ENCODE measurements around the gene TEX14.
A peak's percentile ranks its signal among the peaks of the same experiment; 100 is the strongest.

The TEX14 gene

DNA sequence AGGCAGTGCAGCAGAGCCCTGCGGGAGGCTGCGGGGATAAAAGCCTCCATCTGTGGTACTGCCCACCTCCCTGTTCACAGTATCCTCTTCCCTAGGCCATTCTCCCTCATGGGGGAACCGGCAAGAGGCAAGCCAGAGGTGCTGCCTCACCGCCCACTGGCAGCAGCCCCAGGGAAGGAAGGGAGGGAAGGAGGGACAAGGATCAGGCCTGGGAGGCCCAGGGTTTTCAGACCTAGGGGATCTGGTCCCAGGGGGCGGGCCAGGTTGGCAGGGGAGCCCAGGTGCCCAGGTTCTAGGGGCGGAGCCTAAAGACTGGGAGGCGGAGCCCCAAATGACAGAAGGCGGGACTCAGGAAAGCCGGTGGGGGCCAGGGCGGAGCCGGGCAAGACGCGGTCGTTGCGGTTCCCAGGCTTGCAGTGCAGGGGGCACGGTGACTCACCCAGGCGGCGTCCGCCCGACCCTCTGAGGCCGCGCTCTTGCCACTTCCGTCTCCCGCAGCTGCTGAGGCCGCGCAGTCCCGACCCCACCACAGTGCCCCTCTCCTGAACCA is 174.4 kb downstream of the TEX14 start:
- DNase-seq, result no peak

DNA sequence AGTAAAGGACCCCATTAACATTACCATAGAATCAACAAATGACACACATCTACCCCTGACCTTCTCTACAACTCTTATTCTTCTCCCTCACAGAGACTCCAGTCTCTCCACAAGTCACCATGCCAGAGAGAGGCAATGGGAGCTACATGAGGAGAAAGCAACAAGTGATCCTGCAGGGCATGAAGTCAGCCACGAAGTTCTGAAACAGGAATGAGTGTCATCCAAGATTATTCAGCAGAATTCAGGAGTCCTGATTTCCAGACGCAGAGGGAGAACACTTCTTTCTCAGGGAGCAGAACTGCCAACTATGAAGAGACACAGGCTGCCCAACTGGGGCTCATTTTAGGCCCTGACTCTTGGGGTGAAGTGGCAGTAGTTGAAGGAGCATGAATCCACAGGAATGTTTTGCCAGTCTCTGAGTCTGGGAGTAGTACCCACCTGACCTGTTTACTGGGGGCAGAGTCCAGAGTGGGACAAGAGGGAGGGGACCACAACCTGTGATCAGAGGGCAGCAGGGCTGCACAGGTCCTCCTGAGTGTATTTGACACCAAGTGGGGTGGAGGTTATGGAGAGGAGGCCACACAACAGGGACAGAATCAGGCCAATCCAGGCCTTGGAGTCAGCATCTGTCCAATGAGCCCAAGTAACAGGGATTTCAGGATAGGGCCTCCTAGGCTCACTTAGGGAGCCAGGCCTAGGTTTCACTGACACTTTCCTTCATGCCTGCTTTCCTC is 175.0 kb downstream of the TEX14 start:
- no peak for DNase-seq

DNA sequence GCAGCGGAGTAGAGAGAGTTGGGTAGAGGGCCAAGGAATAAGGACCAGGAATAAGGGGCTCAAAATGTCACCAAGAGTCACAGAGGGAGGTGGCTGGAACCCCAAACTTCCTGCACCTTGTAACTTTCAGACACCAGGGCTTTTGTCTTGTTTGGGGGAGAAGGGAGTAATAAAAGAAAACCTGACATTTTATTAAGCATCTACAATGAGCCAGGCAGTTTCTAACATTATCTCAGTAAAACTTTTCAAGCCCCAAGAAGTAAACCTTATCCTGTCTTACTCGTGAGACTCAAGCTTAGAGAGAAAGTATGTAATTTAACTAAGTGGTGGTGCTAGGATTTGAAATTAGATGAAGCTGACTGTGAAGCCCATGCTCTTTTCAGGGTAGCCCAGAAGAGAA is 176.6 kb downstream of the TEX14 start:
- DNase-seq, result no peak

DNA sequence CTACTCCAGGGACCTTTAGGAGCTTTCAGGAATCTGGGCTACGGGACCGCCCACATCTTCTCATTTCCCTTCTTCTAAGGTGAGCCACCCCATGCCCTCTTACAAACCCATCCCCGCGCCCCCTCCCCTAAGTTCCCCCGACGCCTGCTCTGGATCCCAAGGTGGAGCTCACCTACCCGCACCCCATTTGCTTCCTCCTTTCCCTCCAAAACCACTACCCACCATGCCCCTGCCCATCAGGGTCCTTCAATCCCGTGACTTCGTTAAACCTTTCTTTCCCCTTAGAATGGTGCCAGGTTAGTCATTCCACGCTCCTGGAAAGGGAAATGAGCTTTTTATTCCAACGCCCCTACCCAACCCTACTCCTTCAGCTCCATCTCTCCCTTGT is 177.1 kb downstream of the TEX14 start:
- DNase-seq, result no peak

DNA sequence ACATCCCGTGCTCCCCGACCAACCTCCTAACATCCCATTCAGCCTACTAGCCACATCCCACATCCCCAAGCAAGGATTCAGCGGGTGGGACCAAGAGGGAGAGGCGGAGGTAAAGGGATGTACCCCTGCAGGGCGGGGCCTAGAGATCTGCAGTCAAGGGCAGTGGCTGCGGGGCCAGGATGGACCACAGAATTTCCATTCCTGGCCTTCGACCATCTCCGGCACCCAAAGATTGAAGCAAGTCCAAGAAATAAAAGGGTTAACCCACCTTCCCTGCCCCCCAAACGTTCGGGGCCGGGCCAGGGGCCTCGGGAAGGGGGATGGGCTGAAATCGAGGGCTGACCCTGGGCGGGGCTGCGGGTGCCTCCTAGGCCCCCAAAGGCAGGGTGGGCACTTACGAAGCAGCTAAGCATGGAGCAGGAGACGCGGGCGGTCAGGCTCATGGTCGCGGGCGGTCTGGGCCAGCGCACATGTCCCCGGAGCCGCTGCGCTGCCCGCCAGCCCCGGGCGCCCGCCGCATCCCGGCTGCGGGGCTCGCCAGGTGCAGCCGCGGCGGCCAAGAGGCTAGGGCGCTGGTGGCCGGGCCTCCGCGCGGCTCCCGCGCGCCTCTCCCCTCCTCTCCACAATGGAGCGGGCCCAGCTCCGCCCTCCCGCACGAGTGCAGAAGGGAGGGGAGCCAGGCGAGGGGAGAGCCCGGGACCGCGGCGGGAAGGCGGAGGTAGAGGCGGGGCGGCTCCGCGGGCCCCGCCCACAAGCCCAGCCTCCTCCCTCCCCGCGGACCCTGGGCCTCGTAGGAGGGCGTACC is 177.7 kb downstream of the TEX14 start, which contains the start of gene MTMR4:
MTMR4 (minus strand) TSS at position 674 of the 805 bp plus-strand sequence; CDS start at position 443, 231 bp downstream.
- DNase-seq, result peak; percentile 73

DNA sequence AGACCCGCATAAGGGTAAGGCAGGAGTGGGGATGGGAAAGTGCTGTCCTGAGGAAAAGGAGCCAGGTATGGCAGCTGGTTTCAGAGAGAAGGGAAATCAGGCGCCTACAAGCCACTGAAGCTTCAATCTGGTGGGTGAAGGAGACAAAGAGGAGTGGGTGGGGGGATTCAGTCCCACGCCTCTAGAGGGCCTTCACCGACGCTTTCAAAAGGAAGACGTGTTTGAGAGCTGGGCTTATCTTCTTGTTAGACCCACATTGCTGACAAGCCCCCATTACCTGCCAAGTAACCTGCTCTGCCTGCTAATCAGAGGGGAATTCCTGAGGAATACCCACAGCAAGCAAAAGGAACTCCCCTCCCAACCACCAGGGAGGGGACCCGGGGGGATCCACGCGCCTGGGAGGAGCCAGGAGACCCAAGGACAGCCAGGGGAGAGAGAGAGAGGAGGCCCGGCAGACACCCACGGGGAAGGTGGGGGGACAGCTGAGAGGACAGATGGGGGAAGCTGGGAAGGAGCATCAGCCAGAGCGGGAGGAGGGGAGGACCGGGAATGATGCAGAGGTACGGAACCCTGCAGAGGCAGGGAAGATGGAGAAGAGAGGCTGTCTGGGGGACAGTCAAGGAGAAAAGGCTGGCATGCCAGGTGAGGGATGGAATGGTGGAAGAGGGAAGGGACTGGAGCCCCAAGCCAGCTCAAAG is 178.4 kb downstream of the TEX14 start:
- DNase-seq, result no peak

DNA sequence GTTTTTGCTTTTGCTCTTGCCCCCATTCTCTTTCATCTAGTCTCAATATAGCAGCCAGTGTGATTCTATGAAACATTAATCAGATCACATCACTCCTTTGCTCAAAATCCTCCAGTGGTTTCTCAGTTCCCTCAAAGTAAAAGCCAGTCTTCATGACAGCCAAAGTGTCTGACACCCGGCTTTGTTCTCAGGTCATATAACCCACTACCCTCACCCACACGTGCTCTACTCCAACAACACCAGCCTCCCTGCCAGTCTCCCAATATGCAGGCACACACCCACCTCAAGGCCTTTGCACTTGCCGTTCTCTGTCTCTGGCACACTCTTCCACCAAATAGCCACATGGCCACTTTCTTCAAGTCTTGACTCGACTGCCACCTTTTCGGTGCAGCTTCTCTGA is 181.8 kb downstream of the TEX14 start:
- DNase-seq, result no peak

DNA sequence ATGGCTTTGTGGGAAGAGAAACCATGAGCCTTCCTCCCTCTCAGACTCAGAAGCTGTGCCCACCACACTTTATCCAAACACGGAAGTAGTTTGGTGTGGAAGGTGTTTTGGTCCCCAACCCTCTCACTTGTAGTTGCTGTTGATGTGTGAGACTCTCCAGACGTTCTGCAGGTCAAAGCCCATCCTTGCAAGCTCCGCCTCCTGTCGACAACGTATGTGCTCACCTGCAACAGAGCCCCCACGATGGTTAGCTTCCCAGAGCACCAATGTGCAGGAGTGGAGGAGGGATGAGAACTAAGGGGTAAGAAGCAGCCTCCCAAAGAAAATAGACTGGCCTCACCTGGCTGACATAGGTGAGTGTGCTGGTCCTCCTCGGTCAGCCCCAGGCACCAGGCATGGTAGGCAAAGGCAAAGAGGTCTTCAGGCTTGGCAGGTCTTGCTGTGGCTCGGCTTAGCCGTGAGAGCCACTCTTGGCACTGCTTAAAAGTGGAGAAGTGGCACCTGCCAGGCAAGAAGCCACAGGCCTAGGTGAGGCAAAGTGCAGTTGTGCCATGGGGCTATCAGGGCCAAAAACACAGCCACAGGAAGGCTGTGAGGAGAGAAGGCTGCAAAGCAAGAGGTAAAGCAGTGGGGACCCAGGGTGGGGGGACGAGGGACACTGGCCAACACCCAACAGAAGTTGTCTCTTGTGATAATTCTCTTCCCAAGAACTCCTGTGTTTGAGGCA is 183.3 kb downstream of the TEX14 start:
- DNase-seq, result no peak

DNA sequence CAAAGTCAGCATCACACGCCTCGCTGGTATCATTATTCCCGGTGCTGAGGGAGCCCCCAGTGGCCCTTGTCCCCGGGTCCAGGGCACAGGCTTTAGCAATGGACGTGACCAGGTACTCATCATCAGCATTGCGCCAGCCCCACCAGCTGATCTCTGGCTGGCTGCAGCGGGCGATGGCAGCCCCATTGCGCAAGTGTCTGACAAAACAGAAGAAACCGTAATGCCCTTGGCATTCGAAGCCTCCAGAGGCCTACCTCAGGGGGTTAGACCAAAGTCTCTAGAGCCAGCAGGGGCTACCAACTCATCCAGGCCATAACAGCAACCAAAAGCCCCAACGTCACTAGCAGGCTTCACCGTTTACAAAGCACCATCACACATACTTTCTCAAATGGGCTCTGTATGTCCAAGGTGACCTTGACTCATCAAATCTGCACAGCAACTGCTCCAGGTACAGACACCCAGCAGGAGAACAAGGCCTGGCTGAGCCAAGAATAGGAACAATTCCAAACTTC is 184.7 kb downstream of the TEX14 start:
- peak; percentile 21 for DNase-seq

All from CD4-positive, alpha-beta T cell treated with Interferon gamma for 1 hour (primary cell).